GM21381 (cell line): Measurements from ENCODE around the gene LRP1B.

Experiments used
- ATAC-seq: cut with Tn5 transposase; IDR thresholded peaks from one replicate; pipeline ENCODE4 v1.9.1; 2021; ENCODE audit warnings: mild to moderate bottlenecking, moderate library complexity; ENCODE audit not compliant: unreplicated experiment

The LRP1B gene

DNA sequence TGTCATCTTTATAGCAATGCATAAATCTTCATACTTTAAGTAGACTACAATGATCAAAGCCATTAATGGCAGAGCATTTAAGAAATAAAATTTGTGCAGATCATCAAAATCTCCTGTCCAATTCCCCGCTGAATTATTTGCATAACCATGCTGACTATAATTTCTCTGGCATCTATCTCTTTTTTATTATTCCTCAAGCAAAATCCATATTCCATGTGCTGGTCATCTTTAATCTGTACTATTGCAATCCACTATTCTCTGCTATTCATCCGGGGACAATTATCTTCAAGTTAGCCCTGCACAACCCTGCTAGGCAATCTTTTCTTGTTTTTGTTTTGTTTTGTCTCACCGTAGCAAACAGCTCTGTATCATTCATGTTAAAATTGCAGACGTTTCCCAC lies 1881.0 kb downstream of the LRP1B start:
- no peak for ATAC-seq

DNA sequence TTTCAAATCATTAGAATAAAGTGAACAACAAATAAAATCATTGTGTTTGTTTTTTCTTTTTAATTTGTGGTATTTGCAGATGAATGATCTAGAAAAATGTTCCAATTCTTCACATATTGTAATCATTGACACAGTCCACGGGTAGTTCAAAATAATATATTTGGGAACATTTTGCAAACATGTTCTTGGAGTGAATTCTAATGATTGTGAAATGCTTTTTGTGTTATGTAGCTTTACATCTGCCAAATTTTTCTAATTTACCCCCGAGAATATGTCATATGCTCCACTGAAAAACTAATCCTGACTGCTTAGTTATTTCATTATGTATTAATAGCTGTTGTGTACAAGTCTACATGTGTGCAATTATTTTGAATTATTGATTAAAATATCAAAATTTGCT lies 1882.2 kb downstream of the LRP1B start:
- ATAC-seq = no peak

DNA sequence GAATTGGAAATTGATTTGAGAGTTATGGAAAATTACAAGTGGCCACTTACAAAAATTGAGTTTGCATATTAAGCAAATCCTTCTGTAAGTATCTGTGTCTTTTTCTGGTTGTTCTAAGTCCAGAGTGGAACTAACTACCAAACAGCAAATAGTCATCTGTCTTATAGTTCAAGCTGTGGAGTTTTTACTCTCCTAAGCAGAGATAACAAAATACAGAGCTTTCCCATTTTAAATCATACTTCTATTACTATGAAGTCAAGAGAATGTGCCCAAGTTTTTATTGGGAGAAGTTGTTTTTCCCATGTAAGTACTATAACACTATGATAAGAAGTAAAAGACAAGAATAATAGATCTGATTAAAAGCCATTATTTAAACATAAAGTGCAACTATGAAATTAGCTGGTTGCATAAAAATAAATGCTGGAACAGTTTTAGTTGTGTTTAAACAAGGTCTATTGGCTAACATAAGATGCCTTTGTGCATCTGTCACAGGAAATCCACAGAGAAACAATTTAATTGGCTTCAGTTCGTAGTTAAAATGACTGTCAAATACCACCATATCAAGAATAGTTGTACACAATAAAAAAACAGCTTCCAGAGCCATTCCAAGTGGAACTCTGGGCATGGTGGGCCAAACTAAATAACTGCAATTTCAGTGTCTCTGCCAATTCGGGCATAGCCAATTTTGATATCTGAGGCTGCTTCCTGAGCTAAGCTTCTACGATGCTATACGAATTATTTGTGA lies 1883.2 kb downstream of the LRP1B start:
- ATAC-seq = no peak

DNA sequence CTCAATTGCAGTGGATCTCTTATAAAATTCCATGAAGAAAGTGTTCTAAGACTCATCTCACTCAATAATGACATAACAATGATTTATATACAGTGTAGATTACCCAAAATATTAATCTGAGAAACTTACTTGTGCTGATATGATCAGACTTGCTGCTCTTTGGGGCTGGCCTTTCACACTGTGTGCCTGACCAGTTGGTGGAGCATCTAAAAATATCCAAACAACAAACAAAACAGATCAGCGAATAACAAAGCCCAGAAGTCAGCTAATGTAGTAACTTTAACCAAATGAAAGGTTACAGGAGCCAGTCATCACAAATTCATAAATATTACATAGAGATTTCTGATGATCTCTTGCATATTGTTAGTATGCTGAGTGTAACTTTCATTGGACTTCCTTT lies 1883.9 kb downstream of the LRP1B start:
- no peak for ATAC-seq

DNA sequence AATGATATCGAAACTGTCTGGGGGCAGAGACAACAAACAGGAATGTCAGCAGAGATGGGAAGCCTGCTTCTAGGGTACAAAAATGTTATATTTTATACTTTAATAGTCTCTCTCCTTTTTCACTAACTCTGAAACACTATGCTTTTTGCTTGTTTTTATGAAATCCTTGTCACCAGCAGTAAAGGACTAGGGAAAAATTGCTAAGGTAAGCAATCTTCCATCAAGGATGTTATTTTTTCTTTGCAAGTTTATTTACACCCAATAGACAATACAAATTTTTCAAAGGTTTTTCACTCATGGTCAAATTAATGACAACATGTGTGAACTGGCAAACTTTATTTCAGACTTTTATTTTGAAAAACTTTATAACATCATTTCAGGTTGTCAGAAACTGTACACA lies 1884.8 kb downstream of the LRP1B start:
- ATAC-seq = no peak

DNA sequence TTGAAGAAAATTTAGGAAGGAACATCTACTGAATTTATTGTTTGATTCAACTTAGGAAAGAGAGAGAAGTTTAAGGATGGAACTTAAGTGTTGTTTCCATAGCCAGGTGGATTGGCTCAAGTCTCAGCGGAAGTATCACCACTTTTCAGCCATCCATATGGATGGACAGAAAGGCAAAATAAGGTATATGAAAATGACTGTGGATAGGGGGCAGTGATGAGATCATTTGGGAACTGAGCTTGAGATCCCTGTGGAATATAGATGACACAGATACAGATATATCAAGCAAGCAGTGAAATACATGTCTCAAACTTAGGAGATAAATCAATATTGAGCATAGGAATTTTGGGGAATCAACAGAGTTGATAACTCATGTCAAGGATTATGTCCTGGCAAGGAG lies 1887.9 kb downstream of the LRP1B start:
- no peak for ATAC-seq

DNA sequence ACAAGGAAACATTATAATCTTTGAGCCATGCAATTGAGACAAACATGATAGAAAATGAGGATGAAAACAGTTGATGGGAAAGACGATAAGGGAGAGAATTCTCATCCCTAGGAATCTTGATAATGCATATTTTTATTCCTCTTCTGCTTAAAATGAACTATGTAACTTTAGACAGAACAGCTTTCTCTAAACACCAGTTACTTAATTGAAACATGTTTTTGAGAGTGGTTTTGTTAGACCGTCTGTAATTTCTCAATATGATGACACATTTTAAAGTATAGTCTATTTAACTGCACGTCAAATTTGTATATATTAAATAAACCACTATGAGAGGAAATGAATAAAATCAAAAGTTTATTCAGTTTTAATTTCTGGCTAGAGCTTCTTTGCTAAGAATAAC lies 1896.7 kb downstream of the LRP1B start:
- ATAC-seq = no peak

DNA sequence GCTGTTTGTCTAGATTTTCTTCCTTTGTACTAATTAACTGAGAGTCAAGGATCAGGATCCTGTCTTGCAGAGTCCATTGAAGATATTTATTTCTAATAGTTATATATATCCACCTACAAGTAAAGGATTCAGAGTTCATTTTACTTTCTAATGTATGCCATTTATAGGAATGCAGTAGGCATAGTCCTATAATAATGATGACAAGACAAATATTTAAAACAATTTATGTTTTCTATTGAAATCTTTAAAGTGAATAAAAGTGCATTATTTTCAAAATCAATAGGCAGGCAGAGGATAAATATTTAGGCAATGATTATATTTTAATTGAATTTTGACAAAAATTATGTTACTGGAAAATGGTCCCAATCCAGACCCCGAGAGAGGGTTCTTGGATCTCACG lies 1919.9 kb downstream of the LRP1B start:
- no peak for ATAC-seq

DNA sequence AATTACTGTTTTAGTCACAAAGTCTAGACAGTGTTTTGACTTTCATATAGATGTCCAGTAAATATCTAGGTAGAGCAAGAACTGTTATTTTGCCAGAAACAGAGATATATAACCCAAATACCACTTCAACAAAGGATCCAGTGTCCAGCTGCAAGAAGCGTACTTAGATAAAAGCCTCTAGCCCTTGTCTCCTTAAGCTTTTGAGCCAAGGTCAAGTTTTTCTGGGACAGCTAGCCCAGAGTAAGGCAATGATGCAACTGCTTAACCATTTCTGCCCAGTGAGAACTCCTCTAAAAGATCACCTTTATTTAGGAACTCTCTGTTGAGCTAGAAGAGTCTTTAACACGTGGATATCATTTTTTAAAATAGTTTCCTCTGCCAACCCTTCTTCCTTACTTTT lies 1925.7 kb downstream of the LRP1B start:
- no peak for ATAC-seq

DNA sequence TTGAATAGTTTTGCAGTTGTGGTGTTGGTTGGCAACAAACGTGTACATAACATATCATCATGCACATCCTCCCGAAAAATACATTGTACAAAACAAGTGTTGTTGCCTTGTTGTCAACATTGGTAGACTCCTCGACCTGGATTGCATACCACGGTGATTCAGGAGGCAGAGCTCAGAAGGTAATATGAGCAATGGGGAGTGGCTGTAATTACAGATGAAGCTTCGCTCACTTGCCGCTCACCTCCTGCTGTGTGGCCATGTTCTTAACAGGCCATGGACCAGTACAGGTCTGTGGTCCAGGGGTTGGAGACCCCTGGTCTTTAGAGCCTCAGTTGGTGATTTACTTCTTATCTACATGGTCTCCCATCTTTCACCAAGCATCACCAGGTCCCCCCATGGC lies 1927.5 kb downstream of the LRP1B start:
- ATAC-seq = no peak

DNA sequence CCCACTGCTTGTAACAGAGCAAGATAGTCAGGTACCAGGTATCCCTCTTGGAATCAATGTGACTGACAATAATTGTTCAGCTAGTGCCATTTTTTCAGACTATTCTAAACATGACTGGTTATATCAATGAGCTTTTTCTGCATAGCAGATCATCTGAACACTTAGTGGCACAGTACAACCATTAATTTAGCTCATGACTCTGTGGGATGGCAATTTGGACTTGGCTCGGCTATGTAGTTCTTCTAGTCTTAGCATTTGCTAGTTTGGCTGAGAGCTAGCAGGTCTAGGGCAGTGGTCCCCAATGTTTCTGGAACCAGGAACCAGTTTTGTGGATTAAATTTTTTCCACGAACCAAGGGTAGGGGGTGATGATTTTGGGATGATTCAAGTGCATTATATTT lies 1929.2 kb downstream of the LRP1B start:
- ATAC-seq = no peak

DNA sequence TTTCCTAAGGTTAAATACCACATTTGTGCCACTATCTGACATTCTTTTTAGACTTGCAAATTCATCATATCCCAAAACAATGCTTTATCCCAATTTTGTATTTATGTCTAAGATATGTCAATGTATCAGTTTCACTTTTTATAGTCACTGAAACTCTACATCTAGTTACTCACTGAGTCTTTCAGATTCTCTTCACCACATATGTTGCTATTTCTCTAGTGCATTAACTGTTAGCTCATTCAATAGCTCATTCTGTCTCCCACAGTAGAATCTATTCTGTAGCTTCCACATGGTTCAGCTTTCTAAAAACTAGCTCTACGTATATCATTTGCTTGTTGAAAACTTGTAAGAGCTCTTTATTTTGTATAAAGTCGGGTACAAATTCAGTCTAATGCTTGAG lies 1930.1 kb downstream of the LRP1B start:
- no peak for ATAC-seq

DNA sequence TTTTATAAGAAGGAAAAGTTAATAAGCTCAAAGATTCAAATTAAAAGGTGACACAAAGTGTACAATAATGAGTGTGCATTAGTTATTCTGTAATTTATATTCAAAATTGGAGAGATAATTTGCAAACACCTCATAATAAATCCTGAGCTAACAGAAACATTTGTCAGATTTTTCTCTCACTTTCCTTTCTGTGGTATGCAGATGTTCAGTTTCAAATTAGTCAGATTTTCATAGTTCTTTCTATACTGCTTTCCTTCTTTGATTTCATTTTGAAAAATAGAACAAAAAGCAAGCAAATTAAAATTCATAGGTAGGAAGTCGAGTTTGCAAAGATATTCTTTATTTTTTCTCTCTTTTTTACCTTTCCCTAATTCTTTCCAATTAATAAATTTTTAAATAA lies 1930.5 kb downstream of the LRP1B start:
- ATAC-seq = no peak

DNA sequence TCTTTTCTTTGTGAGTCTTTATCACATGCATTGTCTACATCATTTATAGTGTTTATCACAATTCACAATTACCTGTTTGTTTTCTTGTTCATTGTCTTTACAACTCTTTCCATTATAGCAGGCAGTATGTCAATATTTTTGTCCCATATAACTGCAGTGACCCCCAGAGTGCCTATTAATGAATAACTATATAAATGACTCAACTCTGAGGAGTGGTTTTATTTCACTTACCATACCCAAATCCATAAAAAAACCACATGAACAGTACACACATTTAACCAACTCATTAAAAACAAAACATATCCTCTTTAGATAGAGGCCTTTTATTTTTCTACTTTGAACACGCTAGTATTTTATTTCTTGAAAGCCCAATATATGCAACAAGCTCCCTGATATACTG lies 1931.5 kb downstream of the LRP1B start:
- no peak for ATAC-seq

DNA sequence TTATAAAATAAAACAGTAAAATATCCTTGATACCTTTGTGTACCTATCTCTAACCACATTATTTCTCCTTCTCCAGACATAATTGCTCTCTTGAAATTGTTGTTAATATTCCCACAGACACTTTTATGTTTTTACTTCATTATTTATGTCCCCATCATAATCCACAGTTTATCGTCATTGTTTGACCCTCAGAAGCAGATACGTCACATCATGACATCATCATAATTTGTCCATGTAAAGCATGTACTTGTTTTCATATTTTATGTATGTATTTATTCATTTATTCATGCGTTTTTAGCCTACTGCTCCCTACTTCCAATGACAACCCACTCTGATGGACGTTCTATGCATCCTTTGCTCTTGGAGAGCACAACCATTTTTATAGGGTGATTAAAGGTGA lies 1943.7 kb downstream of the LRP1B start:
- no peak for ATAC-seq

DNA sequence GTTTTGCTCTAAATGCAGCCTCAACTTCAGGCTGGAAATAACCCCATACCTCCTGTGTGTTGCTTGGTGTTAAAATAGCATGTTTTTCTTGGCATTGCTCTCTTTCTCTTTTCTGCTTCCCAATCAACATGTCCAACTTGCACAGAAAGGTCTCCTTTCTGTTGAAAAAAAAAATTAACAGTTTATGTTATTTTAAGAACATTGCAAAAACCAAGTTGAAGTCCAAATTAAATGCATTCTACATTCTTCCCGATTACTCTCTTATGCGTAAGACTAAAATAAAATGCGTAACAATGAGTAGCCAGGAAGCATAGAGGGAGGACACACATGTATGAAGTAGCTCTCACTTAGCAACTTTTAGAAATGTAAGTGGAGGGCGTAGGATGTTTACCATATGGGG lies 1944.5 kb downstream of the LRP1B start:
- ATAC-seq = no peak

DNA sequence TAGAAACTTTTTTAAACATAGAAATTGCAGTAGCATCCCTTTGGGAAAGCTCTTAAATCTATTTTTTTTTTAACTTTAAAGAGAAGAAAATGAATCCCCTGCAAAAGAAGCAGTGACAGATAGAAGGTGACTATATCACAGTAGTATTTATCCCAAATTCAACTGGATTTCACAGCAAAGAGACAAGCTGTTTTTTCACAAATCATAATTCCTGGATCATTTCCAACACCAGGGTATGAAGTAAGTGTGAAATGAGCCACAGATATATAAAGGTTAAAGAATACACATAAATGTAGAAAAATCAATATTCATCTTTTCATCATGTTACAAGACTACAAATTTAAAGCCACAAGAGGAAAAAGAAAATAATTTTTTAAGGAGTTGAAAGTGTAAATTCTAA lies 1945.7 kb downstream of the LRP1B start:
- no peak for ATAC-seq

DNA sequence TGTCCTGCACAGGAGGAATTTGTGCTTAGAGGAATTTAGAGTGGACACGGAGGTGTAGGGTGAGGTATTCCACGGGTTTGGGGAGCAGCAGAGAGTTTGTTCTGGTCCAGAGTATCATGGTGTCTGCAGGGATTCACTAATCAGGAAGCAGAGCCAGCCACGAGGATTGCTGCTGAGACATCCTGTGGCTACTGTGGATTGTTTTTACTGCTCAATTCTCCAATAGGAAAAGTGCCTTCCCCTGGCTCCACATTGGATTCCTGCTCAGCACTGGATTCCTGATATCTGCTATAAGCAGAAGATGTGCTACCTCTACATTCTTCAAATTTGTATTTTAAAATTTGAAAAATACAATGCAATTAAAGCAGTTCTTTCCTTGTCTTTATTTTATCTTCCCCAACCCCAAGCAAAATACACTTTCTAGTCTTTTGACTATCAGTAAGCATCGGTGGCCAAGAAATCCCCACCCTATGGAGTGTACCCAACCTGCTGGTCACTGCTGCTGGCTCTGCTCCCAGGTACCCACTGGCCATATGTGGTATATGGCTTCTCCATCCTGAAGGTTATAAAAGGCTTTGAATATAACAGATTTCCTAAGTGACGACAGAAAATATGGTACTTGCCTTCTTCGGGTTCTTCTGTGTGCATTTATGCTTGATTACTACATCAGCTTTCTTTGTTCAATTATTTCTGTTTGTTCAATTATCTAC lies 1947.6 kb downstream of the LRP1B start:
- no peak for ATAC-seq
